Measurements from ENCODE around the gene ADAMTS2. TPM values are rescaled to one million over a fixed set of nuclear protein-coding genes. Genes with fewer than 3 reads are reported as not detected.

Gene ADAMTS2
- total RNA-seq, 1 experiment from 2014 or later: 3.9 TPM

- no peaks in the 10 kb centered on the region for H3K9me3 ChIP-seq (ENCODE audit: control insufficient read depth in 1 of 2, insufficient read depth in 1 of 2, low read depth in 1 of 2, low read length in 2 of 2)
- no peak for TF ChIP-seq CEBPB (IDR thresholded peaks at IDR 0.05; ENCODE audit: low read depth)
- TF ChIP-seq REST (IDR thresholded peaks at IDR 0.05; ENCODE audit: low read depth): no peak
- TF ChIP-seq ELF1 (IDR thresholded peaks at IDR 0.05; ENCODE audit: borderline replicate concordance, low read depth): no peak
- no peak for TF ChIP-seq ATF3 (IDR thresholded peaks at IDR 0.05)
- TF ChIP-seq SRF (IDR thresholded peaks at IDR 0.05; ENCODE audit: low read depth): no peak
- no peak for TF ChIP-seq TCF7L2 (IDR thresholded peaks at IDR 0.05; ENCODE audit: borderline replicate concordance, extremely low read depth, insufficient read depth, insufficient read length)
- no peak for TF ChIP-seq CTCF (IDR thresholded peaks at IDR 0.05 in 2 of 3, conservative IDR thresholded peaks at IDR 0.05 in 1 of 3; ENCODE audit: borderline replicate concordance in 1 of 3, insufficient read depth in 1 of 3, low read depth in 2 of 3, low read length in 2 of 3)
- no peak for TF ChIP-seq ZBTB33 (IDR thresholded peaks at IDR 0.05; ENCODE audit: extremely low read depth, insufficient replicate concordance, low read length)
- no peak for TF ChIP-seq EZH2phosphoT487 (IDR thresholded peaks at IDR 0.05; ENCODE audit: borderline replicate concordance)
- TF ChIP-seq EGR1 (IDR thresholded peaks at IDR 0.05; ENCODE audit: low read depth): no peak
- TF ChIP-seq YY1 (IDR thresholded peaks at IDR 0.05; ENCODE audit: extremely low read depth, insufficient replicate concordance, low read depth, low read length): no peak
- no peak for TF ChIP-seq ZNF274 (IDR thresholded peaks at IDR 0.05; ENCODE audit: low read depth, low read length)
- no peak for TF ChIP-seq JUND (IDR thresholded peaks at IDR 0.05)
- no peak for TF ChIP-seq POLR2A (IDR thresholded peaks at IDR 0.05; ENCODE audit: borderline replicate concordance, extremely low read depth, insufficient read depth, insufficient read length)
- TF ChIP-seq RAD21 (IDR thresholded peaks at IDR 0.05; ENCODE audit: low read depth): no peak
- no peak for TF ChIP-seq SIN3A (IDR thresholded peaks at IDR 0.05; ENCODE audit: low read depth)
- no peak for TF ChIP-seq SP1 (IDR thresholded peaks at IDR 0.05; ENCODE audit: low read depth)
- H3K4me2 ChIP-seq (ENCODE audit: low read length): no peak overlapping the region
- H2AFZ ChIP-seq (ENCODE audit: low read depth, low read length, poor library complexity, severe bottlenecking): no peak overlapping the region
- H3K27ac ChIP-seq (ENCODE audit: low read depth, low read length): no peak overlapping the region
- H3K27me3 ChIP-seq (ENCODE audit: insufficient read depth, low read length): no peaks in the 10 kb centered on the region; the same call in 1 of the 2 replicates
- ATAC-seq (no peak), DNase-seq (ENCODE audit: low read depth, low spot score) (no peak)
- no TSS peak for BruUV-seq (replicated peaks)
- H3K9me2 ChIP-seq (ENCODE audit: insufficient read depth): no peaks in the 10 kb centered on the region
- no peaks in the 10 kb centered on the region for H4K20me1 ChIP-seq (ENCODE audit: insufficient read depth)
- no peak overlapping the region for H3K4me3 ChIP-seq (replicated peaks in 1 of 2; ENCODE audit: low read depth in 1 of 2, low read length in 2 of 2)
- no peak overlapping the region for H3K9ac ChIP-seq (ENCODE audit: low read length)
- H3K36me3 ChIP-seq (ENCODE audit: control insufficient read depth in 1 of 2, insufficient read depth in 2 of 2, low read length in 2 of 2): no peaks in the 10 kb centered on the region
- ChIA-PET POLR2A (no interaction called here), CTCF (no interaction called here), RAD21 (ENCODE audit: low non-redundant PET in 1 of 2, low total read pairs in 2 of 2, uncharacterized antibody in 2 of 2, unreplicated experiment in 2 of 2) (no interaction called here)
- intact Hi-C loops (cut with micrococcal nuclease): no loop called here
- H3K4me1 ChIP-seq (ENCODE audit: control insufficient read depth in 1 of 2, insufficient read depth in 2 of 2, low read length in 2 of 2): peaks cover 0 to 3% of the 10 kb centered on the region in 2 experiments; a peak in 1 of 4 replicates
- H3K79me2 ChIP-seq (ENCODE audit: insufficient read depth, low read length): no peaks in the 10 kb centered on the region
These were observed 3.6 kb upstream of the ADAMTS2 start for GRCh38 chr5:179348843-179349242.

All from HCT116 (cell line).